Thoracic aorta (tissue), 2 donors: Measurements from ENCODE around the gene AFDN. TPM values are rescaled to one million over a fixed set of nuclear protein-coding genes. Genes with fewer than 3 reads are reported as not detected.

Experiments
- ATAC-seq: fragments of 150-250 bp; one replicate; pipeline ENCODE4 v1.8.0; 2017; ENCODE audit warnings: low read depth; ENCODE audit not compliant: insufficient number of reproducible peaks, low FRiP score
- DNase-seq: peaks from one replicate; pipeline ENCODE4 v3.0.0-alpha.2; 2020; ENCODE audit warnings: low spot score
- H3K27ac ChIP-seq, 2 donors: fragments of 200-600 bp; sonication (generic); 1 replicate in 1 of 2; 2 replicates in 1 of 2; pipeline ENCODE4 v1.5.1; 2016; ENCODE audit warnings: mild to moderate bottlenecking in 2 of 2, moderate library complexity in 2 of 2
- H3K27me3 ChIP-seq: fragments of 200-600 bp; sonication (generic); replicated peaks from 2 replicates; pipeline ENCODE4 v1.6.0; 2016; ENCODE audit warnings: mild to moderate bottlenecking; ENCODE audit not compliant: insufficient read depth
- H3K36me3 ChIP-seq: fragments of 200-600 bp; sonication (generic); one replicate; pipeline ENCODE4 v1.5.1; 2016
- H3K4me1 ChIP-seq, 2 donors: fragments of 200-600 bp; sonication (generic); 1 replicate in 1 of 2; 2 replicates in 1 of 2; pipeline versions ENCODE4 v1.5.1 to v1.6.0; 2016; ENCODE audit warnings: low read depth in 2 of 2, mild to moderate bottlenecking in 1 of 2; ENCODE audit not compliant: control insufficient read depth in 1 of 2
- H3K4me3 ChIP-seq: fragments of 200-600 bp; sonication (generic); 2 replicates; pipeline ENCODE4 v1.5.1; 2016; ENCODE audit warnings: mild to moderate bottlenecking
- H3K9me3 ChIP-seq: fragments of 200-600 bp; sonication (generic); 2 replicates; pipeline ENCODE4 v1.5.1; 2016
- CTCF ChIP-seq: fragments of 200-600 bp; sonication (generic); IDR thresholded peaks from one replicate; pipeline ENCODE4 v1.5.1; 2019; ENCODE audit warnings: antibody characterized with exemption
- total RNA-seq, 2 donors: library from RNA; depleted of rRNA; stranded (reverse); fragments of >200 nt; gene quantifications; one replicate each; pipeline versions ENCODE4 v1.1.0 to v1.2.3, GENCODE V29; 2016

The AFDN gene
- total RNA-seq, 2 donors from 2014 or later, result 70.5 to 79.5 TPM

- Histone ChIP-seq H3K27me3 (no peaks in the 10 kb centered on the region), H3K27ac (no peak overlapping the region), H3K4me1 (no peaks in the 10 kb centered on the region), H3K4me3 (no peak overlapping the region), H3K36me3 (no peaks in the 10 kb centered on the region), H3K9me3 (no peaks in the 10 kb centered on the region)
- no peak for TF ChIP-seq CTCF
- ATAC-seq (no peak), DNase-seq (no peak)
Observed at GRCh38 chr6:168017629-168018028, 190.9 kb downstream of the AFDN start.

GRCh38 chr6:168018664-168019063, 192.0 kb downstream of the AFDN start:
- no peak overlapping the region for H3K27ac ChIP-seq
- no peaks in the 10 kb centered on the region for H3K27me3 ChIP-seq
- DNase-seq (no peak), ATAC-seq (no peak)
- no peak for TF ChIP-seq CTCF
- H3K4me3 ChIP-seq, result no peak overlapping the region
- no peaks in the 10 kb centered on the region for H3K9me3 ChIP-seq
- no peaks in the 10 kb centered on the region for H3K4me1 ChIP-seq
- H3K36me3 ChIP-seq, result no peaks in the 10 kb centered on the region

- Histone ChIP-seq H3K36me3 (no peaks in the 10 kb centered on the region), H3K9me3 (no peaks in the 10 kb centered on the region), H3K4me3 (no peak overlapping the region), H3K4me1 (no peaks in the 10 kb centered on the region), H3K27me3 (no peaks in the 10 kb centered on the region), H3K27ac (no peak overlapping the region)
- DNase-seq (no peak), ATAC-seq (no peak)
- no peak for TF ChIP-seq CTCF
Observed at GRCh38 chr6:168020242-168020641, 193.5 kb downstream of the AFDN start.

GRCh38 chr6:168021581-168021980, 194.9 kb downstream of the AFDN start:
- no peak for TF ChIP-seq CTCF
- Histone ChIP-seq H3K27ac (no peak overlapping the region), H3K4me3 (no peak overlapping the region), H3K4me1 (no peaks in the 10 kb centered on the region), H3K36me3 (no peaks in the 10 kb centered on the region), H3K27me3 (no peaks in the 10 kb centered on the region), H3K9me3 (no peaks in the 10 kb centered on the region)
- ATAC-seq (no peak), DNase-seq (no peak)

Other genes with a start within 250 kb of the AFDN start
- gene KIF25, start 170.8 kb downstream of the AFDN start, total RNA-seq, result not detected